Measurements from ENCODE around the gene TMEM191B. TPM values are rescaled to one million over a fixed set of nuclear protein-coding genes. Genes with fewer than 3 reads are reported as not detected.
"Not testable (repeated sequence)": the region's sequence is repeated elsewhere in the genome, so short reads cannot be mapped to it uniquely, and the experiment has no call there.

TMEM191B gene
- 0.25 TPM for polyA plus RNA-seq (2012; ENCODE audit: missing spikeins)

GRCh38 chr22:18527752-18528596 lies at the start of gene TMEM191B:
Gene TMEM191B, plus strand, starts transcription at chr22:18527802. Its CDS starts 179 bp downstream, at chr22:18527981.
- not testable (repeated sequence) for FAIRE-seq; DNase-seq (ENCODE audit: insufficient read length)

GRCh38 chr22:18496227-18496626 lies 31.4 kb upstream of the TMEM191B start:
- DNase-seq (ENCODE audit: insufficient read length); FAIRE-seq: not testable (repeated sequence)

DNA sequence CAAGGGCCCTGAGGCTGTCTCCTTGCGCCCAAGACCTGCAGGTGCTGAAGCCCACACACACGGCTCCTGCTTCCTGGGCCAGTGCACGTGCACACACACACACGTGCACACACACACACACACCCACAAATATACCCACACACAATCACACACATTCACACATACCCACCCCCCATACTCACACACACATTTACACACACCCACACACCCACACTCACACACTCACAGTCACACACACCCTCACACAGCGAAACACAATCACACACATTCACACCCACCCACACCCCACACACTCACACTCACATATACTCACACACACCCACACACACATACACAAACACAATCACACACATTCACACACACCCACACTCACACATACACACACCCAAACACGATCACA lies 16.3 kb upstream of the TMEM191B start:
- not testable (repeated sequence) for DNase-seq (ENCODE audit: insufficient read length); FAIRE-seq

GRCh38 chr22:18512378-18512777 lies 15.2 kb upstream of the TMEM191B start:
- DNase-seq (ENCODE audit: insufficient read length); FAIRE-seq: not testable (repeated sequence)

GRCh38 chr22:18513454-18513853 lies 14.1 kb upstream of the TMEM191B start:
- not testable (repeated sequence) for FAIRE-seq

DNA sequence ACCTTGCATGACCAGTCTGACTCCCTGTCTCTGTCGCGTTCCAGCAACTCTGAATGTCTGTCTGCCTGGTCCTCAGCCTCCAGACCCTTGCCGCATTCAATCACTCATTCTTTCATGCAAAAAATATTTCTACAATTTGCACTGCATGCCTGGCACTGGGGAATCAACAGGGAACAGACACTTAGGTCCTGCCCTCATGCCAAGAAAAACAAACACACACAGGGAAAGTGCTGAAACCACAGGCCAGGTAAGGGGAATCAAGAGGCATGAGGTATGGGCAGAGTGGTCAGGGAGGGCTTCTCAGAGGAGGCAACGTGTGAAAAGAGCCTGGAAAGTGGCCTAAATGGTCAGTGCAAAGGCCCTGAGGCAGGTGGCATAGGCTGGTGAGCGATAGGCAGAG lies 9.5 kb upstream of the TMEM191B start, which contains the start of gene GGTLC3:
Gene GGTLC3, minus strand, starts transcription at position 101 of the 400 bp plus-strand sequence. CDS start 264 bp downstream, outside the sequence.
- not testable (repeated sequence) for DNase-seq (ENCODE audit: insufficient read length); FAIRE-seq

More at GRCh38 chr22:18513454-18513853, 14.1 kb upstream of the TMEM191B start:
- DNase-seq (ENCODE audit: insufficient read length), result not testable (repeated sequence)

DNA sequence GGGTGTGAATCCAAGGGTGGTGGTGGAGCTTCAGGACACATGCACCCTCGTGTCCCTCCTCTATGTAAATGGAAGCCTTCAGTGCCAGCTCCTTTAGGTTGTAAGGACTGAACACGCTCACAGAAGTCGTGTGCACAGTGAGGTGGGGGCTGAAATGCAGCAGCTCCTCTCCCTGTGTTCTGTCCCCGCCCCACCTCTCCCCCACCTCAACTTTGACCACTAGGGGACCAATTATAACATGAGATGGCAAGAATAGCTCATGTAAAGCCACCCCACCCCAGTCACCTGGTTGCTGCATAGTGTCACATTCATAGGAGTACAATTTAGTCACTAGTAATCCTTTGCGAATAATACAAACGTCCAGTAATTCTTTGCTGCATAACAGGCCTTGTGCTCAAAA lies 4.8 kb upstream of the TMEM191B start:
- FAIRE-seq; DNase-seq (ENCODE audit: insufficient read length): not testable (repeated sequence)

- not testable (repeated sequence) for DNase-seq (ENCODE audit: insufficient read length); FAIRE-seq
Observed at GRCh38 chr22:18523328-18523727, 4.3 kb upstream of the TMEM191B start.

DNA sequence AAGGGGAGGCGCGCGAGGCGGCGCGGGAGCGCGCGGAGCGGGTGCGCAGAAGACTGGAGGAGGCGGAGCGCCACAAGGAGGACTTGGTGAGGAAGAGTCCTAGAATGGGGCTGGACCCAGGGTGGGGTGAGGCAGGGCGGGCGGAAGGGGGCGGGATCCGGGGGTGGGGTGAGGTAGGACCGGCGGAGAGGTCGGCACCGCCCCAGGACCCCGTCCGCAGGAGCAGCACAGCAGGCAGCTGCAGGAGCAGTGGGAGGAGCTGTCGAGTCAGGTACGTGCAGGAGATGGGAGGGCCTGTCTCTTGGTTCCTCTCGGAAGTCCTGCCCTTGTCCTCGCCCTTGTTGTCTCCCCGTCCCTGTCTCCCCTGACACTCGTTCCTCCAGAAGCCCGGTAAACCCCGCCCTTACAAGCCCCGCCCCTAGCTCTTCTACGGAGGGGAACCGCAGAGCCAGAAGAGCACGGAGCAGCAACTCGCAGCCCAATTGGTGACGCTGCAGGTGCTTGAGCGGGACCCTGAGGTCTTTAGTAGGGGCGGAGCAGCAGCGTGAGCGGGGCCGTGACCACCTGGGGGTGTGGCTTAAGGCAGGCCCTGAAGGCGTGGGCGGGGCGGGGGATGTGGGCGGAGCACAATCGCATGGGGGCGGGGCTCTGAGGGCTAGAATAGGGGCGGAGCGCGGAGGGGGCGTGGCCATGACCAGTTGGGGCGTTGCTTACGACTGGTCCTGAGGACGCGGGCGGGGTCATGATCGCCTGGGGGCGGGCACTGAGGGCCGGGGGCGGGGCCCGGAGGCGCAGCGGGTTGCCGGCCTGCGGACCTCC lies 1.2 kb downstream of the TMEM191B start:
- FAIRE-seq; DNase-seq (ENCODE audit: insufficient read length): not testable (repeated sequence)

DNA sequence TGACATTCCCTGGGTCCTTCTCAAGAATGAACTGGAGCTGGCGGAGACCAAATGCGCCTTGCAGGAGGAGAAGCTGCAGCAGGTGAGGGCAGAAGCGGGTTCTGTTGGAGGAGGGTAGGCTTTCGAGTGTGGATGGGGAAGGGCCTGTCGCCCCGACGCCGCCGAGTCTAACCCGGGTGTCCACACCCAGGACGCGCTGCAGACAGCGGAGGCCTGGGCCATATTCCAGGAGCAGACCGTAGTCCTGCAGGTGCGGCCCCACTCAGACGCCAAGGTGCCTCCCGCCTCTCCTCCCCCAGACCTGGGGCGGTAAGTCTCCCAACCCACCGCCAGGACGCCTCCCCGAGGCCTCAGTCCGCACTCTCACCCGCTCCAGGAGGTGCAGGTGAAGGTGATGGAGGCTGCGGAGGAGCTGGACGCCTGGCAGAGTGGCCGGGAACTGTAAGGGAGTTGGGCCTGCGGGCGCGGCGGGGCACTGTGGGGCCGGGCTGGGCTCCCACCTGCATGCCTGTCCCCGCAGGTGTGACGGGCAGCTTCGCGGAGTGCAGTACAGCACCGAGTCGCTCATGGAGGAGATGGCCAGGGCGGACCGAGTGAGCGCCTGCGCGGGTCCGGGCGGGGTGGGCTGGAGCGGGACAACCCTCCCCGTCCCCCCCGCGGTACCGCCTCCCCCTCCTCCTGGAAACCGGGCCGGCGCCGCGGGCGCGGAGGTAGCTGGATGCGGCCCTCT lies 2.0 kb downstream of the TMEM191B start:
- DNase-seq (ENCODE audit: insufficient read length); FAIRE-seq: not testable (repeated sequence)

DNA sequence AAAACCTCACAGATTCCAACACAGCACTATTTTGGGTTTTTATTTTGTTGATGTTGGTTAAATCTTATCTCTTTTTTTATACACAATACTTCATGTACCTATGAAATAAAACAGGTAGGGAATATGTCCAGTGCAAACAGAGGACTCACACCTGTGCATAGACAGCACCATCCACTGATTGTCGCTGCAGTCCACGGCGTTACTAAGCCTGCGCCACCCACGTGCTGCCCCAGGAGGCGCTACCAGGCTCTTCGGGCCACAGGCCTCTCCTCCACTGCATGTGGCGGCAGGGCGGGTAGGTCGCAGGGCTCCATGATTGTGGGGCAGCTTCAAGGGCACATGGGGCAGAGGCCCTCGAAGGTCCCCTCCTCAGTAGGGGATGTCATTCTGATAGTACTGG lies 6.0 kb downstream of the TMEM191B start:
- not testable (repeated sequence) for FAIRE-seq; DNase-seq (ENCODE audit: insufficient read length)

DNA sequence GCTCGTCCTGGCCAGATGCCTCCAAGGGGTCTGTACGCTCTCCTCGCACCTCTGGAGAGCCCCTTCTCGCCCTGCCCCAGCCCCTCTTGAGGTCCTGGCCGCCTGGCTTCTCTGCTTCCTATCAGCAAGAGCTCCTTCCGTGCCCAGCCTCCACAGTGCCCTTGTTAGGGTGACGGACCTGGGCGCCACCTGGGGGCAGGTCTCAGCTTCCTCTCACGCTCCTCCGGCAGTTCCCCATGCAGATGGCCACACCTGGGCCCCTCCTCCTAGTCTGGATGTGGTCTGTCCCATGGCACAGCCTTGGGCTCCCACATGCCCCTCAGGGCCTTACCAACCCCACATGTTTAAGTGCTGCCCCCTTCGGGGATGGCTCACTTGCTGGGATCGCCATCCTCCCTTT lies 6.7 kb downstream of the TMEM191B start:
- FAIRE-seq; DNase-seq (ENCODE audit: insufficient read length): not testable (repeated sequence)

DNA sequence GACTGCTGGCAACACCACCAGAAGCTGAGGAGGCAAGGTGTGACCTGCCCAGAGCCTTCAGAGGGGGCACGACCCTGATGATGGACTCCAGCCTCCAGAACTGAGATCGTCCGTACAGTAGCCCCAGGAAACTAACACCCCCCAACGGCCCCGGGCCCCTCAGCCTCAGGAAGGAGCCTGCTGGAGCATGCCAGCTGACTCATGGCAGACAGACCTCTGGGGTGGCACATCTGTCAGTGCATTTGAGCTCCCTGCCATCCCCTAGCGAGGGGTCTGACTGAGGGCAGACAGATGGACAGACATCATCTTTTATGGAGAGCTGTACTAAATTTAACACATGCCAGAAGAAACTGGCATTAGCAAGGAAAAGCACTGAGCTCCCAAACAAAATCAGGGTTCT lies 12.4 kb downstream of the TMEM191B start:
- not testable (repeated sequence) for FAIRE-seq; DNase-seq (ENCODE audit: insufficient read length)

GRCh38 chr22:18543400-18543799 lies 15.8 kb downstream of the TMEM191B start:
- DNase-seq (ENCODE audit: insufficient read length); FAIRE-seq: not testable (repeated sequence)

- not testable (repeated sequence) for FAIRE-seq; DNase-seq (ENCODE audit: insufficient read length)
Observed at GRCh38 chr22:18544615-18545014, 17.0 kb downstream of the TMEM191B start.

GRCh38 chr22:18549458-18550179 lies 22.0 kb downstream of the TMEM191B start:
- not testable (repeated sequence) for FAIRE-seq; DNase-seq (ENCODE audit: insufficient read length)

- DNase-seq (ENCODE audit: insufficient read length); FAIRE-seq: not testable (repeated sequence)
Observed at GRCh38 chr22:18551046-18551445, 23.4 kb downstream of the TMEM191B start.

DNA sequence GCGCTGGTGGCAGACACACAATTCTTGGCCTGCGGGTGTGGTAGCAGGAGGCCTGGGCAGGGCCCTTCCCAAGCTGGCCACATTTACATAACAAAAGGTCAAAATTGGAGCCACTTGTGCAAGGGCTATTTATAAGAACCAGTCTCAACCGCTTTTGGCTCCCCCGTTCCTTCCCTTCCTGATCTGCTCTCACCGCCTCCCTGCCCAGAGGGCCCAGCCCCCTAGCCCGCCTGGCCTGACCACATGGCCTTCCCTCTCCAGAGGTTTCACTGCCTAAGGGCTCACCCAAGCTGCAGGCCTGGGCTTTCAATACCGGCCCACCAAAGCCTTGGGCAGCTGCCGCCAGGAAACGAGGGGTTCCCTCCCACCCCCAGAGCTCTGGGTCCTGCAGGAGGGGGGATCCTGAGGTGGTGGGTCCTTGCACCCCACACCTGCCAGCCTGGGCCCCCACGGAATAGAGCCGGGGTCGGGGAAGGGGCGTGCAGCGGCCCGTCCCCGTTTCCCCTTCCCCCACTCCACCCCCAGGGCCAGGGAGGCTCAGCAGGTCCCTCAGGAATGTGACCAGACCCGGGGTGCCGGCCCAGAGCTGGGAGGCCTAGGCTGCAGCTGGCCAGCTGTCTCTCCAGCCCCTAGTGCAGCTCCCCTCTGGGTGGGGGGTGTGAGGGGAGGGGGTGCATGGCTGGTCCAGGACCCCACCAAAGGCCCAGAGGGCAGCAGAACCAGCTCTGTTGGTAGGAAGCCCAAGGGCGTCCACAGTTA lies 25.4 kb downstream of the TMEM191B start:
- not testable (repeated sequence) for FAIRE-seq; DNase-seq (ENCODE audit: insufficient read length)
